GM18951 (cell line): Measurements from ENCODE around the gene BMERB1.

Source experiments
- POLR2A ChIP-seq: IDR thresholded peaks from 4 replicates; pipeline ENCODE4 v1.6.1; 2011; ENCODE audit warnings: mild to moderate bottlenecking; ENCODE audit not compliant: insufficient read length, insufficient read depth; ENCODE audit errors: extremely low read depth
- in situ Hi-C: fragments of 300-500 bp; cut with MboI; formaldehyde crosslinking; loops from one replicate; pipeline ENCODE4 v1.12.0; 2022; ENCODE audit warnings: low sequenced_read_pairs, mixed read lengths, inconsistent platforms; ENCODE audit not compliant: unreplicated experiment

Gene BMERB1

DNA sequence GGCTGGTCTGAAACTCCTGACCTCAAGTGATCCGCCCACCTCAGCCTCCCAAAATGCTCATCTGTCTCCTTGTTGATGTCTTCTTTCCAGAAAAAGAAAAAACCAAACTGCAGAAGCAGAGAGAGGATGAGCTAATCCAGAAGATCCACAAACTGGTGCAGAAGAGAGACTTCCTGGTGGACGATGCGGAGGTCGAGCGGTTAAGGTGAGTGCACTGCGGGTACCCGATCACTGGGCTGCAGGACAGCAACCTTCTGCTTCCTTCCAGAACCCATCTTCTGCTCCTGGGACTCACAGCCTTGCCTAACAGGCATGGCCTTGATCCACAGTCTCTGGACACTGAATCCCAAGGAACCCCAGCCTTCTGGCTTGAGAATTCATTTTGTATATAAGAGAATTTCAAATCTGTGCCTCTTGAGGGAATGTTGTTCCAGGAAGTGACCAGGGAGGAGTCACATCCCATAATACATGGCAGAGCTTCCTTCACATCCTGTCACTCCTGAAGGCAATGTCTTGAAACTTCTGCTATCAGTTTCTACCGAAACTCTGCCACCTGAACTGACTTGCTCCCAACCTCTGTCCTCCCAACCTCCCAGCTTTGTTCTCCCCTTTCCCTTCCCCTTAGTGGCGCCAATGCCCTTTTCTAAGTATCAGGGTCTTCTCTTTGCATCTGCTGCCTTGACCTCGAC is 146.9 kb downstream of the BMERB1 start:
- in situ Hi-C loops = no loop called here
- no peak for TF ChIP-seq POLR2A

DNA sequence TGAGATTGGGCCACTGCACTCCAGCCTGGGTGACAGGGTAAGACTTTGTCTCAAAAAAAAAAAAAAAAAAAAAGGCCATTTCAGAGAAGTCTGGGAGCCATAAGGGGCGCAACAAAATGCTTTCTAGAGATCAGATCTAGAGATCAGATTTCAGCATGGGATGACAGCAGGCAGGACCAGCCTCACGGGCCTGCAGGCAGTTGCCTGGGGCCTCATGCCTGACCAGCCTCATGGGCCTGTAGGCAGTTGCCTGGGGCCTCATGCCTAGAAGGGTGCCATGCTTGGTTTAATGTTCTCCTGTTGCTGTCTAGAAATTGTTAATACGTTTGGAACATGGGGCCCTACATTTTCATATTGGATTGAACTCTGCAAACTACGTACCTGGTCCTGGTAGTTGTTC is 149.1 kb downstream of the BMERB1 start:
- in situ Hi-C loops = no loop called here
- TF ChIP-seq POLR2A = no peak

DNA sequence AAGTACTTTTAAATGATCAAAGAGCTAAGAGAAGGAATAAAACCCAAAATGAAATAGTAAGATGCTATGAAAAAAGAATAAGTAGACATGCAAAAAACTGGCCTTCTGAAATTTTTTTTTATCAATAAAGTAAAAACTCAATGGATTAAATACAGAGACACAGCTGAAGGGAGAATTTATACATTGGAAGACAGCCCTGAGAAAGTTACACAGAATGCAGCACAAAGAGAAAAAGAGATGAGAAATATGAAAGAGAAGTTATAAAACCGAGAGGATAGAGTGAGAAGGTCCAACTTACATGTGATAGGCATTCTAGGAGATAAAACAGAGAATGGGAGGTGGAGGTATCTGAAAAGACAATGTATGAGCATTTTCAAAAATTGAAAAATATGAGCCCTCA is 151.6 kb downstream of the BMERB1 start:
- TF ChIP-seq POLR2A = no peak
- in situ Hi-C loops = no loop called here

DNA sequence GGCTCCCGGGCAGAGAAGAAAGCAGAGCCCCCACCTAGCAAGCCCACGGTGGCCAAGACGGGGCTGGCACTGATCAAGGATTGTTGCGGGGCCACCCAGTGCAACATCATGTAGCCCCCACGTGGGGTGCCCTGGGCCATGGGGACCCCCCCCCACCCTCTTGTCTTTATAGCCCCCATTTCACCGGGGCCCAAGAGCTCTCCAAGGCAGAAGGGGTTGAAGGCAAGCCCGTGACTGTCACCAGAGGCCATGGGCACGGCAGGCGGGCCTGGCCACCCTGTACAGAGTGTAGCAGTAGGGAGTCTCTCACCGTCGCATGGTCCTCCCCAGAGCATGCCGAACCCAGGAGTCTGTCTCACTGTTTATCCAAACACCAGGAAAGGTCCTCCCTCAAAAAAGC is 152.3 kb downstream of the BMERB1 start:
- no peak for TF ChIP-seq POLR2A
- in situ Hi-C loops = no loop called here

DNA sequence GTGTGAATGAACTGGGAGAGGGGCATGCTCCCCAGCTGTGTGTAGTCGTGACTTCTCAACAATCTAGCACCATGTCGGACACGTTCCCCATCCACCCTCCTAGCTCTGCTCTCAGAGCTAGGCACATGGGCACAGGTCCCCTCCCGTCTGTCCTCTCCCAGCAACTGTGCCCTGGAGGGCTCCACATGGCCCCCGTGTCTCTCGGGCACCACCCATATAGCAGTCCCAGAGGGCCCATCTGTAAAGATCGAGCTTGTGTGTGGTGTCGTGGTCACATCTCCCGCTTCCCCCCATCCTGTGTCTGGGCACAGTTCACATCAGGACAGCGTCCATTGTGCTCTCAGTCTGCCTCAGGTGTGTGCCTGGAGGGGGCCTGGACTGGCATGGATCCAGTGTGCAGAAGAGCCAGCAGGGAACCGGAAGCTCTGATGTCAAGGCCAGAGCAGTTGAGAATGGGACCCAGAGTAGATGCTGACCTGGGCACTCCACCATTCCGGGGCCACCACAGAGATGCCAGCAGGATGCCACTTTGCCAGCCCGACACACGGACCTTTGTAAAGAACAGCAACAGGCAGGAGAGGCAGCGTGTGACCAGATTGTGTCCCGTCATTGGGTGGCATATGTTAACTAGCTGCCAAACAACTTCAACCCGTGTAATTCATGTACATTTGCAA is 152.9 kb downstream of the BMERB1 start:
- no peak for TF ChIP-seq POLR2A
- in situ Hi-C loops = no loop called here

DNA sequence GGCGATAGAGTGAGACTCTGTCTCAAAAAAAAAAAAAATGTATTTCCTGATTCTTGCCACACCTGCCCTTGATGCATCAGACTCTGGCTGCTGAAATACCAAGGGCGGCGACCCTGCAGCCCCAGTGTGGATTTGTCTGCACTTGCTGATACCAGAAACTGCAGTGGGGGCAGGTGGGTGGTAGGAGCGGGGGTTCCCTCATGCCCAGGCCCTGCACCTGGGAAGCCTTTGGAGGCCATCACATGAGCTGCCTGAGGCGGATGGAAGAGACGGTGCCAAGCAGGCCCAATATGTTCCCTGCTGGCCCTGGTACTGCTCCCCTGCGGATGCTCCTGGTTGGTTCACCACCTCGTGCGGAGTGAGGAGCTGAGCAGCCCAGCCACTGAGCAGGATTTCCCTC is 157.9 kb downstream of the BMERB1 start:
- TF ChIP-seq POLR2A = no peak
- in situ Hi-C loops = no loop called here

DNA sequence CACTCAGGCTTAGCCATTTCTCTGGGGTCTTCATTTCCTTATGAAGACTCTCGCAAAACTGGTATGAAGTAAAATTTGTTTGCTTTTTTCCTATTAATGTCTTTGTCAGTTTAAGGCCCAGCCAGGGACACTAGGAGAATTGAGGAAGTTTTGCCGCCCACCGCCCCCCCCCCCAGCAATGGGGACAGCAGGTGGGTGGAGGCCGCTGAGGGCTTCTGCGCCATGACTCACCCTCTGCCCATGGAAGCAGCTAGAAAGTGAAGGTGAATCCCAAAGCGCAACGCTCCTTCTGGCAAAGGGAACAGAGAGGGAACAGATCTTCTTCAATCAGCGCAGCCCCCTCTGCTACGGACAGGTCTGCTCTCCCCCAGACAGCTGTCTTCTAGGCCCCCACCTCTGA is 158.8 kb downstream of the BMERB1 start:
- TF ChIP-seq POLR2A = no peak
- in situ Hi-C loops = no loop called here

DNA sequence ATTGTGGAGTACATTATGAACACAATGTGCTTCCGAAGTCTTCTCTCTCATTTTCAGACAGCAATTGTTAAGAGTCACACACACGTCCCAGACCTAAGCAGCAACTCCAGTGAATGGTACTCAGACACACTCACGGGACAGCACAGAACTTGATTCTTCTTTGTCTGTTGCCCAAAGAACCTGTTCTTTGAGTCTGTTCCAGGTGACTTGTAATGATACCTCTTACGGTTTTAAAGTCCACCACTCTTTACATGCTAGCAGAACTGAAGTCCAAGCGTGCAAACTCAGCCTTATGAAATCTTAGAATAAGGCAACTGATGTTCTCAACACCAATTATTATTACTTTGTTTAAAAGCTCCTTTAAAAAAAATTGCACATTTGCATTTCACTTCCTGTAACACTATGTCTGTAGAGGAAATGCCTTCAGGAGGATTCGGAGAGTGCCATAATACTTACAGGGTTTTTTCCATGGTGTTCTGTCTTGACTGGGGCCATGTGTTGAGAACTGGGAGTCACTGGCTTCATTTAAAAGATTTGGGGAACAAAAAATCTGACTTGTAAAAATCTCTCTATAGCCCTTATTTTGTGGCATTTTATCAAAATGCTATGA is 160.4 kb downstream of the BMERB1 start:
- in situ Hi-C loops = no loop called here
- no peak for TF ChIP-seq POLR2A

DNA sequence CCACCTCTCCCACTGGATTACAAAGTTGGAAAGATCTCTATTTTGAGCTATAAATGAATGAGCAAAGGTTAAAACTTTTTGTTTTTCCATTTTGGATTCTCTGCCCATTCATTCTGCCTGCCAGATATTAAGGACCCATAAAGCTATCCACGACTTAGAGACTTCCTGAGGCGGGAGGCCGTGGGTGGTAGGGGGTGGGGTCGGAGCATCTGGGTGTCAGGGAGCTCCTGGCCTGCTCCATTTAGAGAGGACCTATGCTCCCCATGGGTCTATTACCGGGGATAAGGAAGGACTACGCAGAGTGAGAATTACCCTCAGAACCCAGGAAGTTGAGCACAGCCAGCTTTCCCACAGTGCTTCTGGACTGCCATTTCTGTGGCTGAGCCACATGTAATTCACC is 162.7 kb downstream of the BMERB1 start:
- in situ Hi-C loops = no loop called here
- no peak for TF ChIP-seq POLR2A

DNA sequence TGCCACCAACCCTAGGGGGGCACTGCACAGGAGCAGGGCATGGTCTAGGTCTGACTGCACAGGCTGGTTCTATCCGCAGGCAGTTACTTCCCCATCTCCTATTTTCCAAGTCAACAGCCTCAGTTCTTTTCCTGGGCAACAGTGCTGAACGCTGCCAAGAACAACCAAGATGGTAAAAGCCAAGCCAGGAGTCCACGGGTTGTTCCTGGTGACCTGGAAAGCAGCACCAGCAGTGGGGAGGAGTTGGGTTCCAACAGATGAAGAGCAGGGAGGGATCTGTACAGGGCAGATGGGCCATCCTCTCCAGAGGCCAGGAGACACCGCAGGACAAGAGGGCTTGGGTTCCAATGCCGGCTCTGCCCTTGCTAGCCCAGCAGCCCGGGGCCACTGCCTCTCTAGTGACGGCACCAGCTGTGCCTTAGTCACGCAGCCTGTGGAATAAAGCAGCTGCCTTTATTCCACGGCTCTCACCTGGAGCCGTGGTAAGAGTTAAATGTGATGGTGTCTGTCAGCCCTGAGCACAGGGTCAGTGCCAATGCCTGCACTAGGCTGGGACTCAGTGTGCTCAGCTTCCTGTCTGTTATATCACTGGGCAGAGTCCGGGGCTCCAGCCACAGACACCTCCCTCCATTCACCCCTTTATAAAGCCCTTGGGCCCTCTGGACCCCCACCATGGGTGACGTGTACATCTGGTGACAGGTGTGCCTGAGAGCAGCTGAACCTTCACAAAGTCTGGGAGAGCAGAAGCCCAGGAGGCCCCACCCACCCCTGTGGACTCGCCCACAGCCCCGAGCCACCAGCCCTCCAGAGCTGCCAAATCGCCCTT is 163.6 kb downstream of the BMERB1 start:
- in situ Hi-C loops = no loop called here
- TF ChIP-seq POLR2A = no peak

DNA sequence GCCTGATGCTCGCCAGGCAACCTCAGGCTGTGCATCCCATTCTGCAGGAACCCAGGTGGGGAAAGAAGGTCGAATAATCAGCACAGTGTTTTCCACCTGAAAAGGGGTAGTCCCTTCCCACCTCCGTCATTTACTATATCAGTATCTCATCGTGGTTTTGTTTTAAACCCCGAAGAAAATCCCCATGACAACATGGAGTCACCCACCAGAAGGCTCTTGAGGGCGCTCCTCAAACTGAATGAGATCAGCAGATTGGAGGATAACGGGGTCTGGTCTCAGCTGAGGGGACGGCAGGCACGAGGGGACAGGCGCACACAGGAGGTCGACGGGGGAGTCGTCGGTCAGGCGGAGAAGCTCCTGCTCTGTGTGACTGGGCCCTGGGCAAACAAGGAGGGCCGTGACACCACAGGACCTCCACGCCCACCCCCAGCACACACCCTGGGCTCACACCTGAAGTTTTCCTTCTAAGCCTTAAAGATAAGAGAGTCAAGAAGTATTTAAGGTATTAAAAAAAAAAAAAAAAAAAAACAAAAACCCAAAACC is 164.3 kb downstream of the BMERB1 start:
- in situ Hi-C loops = no loop called here
- TF ChIP-seq POLR2A = no peak

DNA sequence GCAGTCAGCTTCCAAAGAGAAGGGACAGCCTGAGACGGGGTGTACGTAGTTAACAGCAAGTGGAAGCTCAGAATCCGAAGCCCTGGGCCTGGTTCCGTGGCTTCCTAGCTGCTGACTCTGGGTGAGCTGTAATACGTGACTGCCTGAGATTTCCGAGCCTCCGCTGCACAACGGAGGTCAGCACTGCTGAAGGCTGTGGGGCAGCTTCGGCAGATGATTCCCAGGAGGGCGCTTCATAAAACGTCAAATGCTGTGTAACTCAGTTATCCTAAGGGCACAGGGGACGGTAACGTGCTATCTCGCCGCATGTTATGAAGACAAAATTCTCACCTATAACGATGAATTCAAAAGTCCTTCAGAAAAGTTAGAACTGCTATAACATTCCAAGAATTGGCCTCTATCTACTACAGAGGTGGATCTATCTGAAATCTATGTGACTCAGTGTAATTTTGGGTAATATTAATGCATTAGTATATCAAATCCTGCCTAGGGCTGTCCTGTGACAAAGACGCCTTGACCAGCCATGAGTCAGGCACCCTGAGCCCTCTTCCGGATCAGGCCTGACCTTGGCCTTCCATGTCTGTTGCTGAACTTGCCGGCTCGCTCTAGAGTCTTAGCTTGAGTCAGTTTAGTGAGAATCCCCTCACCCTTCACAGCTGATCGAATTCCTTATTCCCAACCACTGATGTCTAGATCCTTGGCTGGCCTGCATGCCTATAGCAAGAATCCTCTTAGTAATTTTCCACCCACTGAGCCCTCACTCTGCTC is 165.1 kb downstream of the BMERB1 start:
- in situ Hi-C loops = no loop called here
- no peak for TF ChIP-seq POLR2A
